Breast epithelium (tissue), 4 donors: Measurements from ENCODE around the gene GFOD1. TPM values are rescaled to one million over a fixed set of nuclear protein-coding genes. Genes with fewer than 3 reads are reported as not detected.

Experiments
- DNase-seq, 2 donors: peaks; one replicate each; pipeline ENCODE4 v3.0.0-alpha.2; 2019; ENCODE audit warnings: low spot score in 2 of 2
- H3K27ac ChIP-seq, 2 donors: fragments of 200-600 bp; sonication (generic) in 1 of 2; one replicate each; pipeline ENCODE4 v1.5.1; 2016 to 2019; ENCODE audit warnings: mild to moderate bottlenecking in 1 of 2
- H3K27me3 ChIP-seq, 2 donors: fragments of 200-600 bp; sonication (generic) in 1 of 2; one replicate each; pipeline versions ENCODE4 v1.5.1 to v1.6.0; 2017 to 2019; ENCODE audit warnings: control low read depth in 1 of 2, mild to moderate bottlenecking in 1 of 2
- H3K36me3 ChIP-seq: fragments of 200-600 bp; one replicate; pipeline ENCODE4 v1.5.1; 2019
- H3K4me1 ChIP-seq, 2 donors: fragments of 200-600 bp; sonication (generic); one replicate each; pipeline ENCODE4 v1.5.1; 2016 to 2019; ENCODE audit warnings: control low read depth in 1 of 2
- H3K4me3 ChIP-seq, 3 donors: fragments of 200-600 bp; sonication (generic); 1 replicate in 2 of 3; 2 replicates in 1 of 3; pipeline ENCODE4 v1.5.1; 2016 to 2019; ENCODE audit warnings: mild to moderate bottlenecking in 3 of 3, moderate library complexity in 2 of 3
- H3K9me3 ChIP-seq, 2 donors: fragments of 200-600 bp; sonication (generic) in 1 of 2; one replicate each; pipeline ENCODE4 v1.5.1; 2016 to 2019; ENCODE audit warnings: control low read depth in 1 of 2
- POLR2A ChIP-seq: fragments of 450-650 bp; IDR thresholded peaks from one replicate; pipeline ENCODE4 v1.6.1; 2016; ENCODE audit warnings: antibody characterized with exemption, mild to moderate bottlenecking, moderate library complexity
- POLR2AphosphoS5 ChIP-seq, 3 donors: sonication (generic); formaldehyde crosslinking; IDR thresholded peaks; one replicate each; pipeline ENCODE4 v1.6.1; 2017; ENCODE audit warnings: antibody characterized with exemption in 3 of 3
- intact Hi-C: fragments of 100-400 bp; cut with DNase I; formaldehyde crosslinking; loops from one replicate; pipeline ENCODE4 v1.15.1; 2023; ENCODE audit warnings: low total_unique reads
- total RNA-seq, 3 donors: library from RNA; depleted of rRNA; stranded (reverse); fragments of >200 nt; gene quantifications; one replicate each; pipeline ENCODE4 v1.1.0, GENCODE V29; 2016
- TF ChIP-seq, protein P1 (sequence below), 3 donors: fragments of 450-650 bp; IDR thresholded peaks; one replicate each; pipeline ENCODE4 v1.5.1; 2016 to 2017; ENCODE audit warnings: antibody characterized with exemption in 3 of 3, mild to moderate bottlenecking in 3 of 3, moderate library complexity in 3 of 3

Gene GFOD1
- total RNA-seq, 3 donors from 2014 or later, result 11.6 to 33.3 (median 23.3) TPM

DNA sequence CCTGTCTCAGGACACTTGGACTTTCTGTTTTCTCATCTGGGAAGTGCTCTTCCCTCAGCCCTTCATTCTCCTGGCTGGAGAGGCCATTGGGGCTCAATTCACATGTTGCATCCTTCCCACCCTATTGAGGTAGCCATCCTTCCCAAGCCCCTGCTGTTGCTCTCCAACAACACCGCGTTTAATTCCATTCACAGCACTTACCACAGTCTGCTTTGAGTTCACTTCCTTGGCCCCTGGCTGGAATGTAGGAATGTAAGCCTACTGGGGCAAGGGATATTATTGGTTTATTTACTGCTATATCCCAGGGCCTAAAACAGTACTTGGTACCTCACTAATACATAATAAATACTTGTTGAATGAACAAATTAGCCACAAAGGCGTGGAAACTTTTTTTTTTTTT is 6.7 kb upstream of the GFOD1 start:
- Histone ChIP-seq H3K9me3 (no peaks in the 10 kb centered on the region), H3K36me3 (no peaks in the 10 kb centered on the region), H3K27me3 (no peaks in the 10 kb centered on the region), H3K4me3 (no peak overlapping the region), H3K27ac (no peak overlapping the region), H3K4me1 (no peaks in the 10 kb centered on the region)
- intact Hi-C loops, result no loop called here
- no peak for DNase-seq
- TF ChIP-seq POLR2AphosphoS5 (IDR thresholded peaks at IDR 0.05), result no peak
- TF ChIP-seq, protein P1, sequence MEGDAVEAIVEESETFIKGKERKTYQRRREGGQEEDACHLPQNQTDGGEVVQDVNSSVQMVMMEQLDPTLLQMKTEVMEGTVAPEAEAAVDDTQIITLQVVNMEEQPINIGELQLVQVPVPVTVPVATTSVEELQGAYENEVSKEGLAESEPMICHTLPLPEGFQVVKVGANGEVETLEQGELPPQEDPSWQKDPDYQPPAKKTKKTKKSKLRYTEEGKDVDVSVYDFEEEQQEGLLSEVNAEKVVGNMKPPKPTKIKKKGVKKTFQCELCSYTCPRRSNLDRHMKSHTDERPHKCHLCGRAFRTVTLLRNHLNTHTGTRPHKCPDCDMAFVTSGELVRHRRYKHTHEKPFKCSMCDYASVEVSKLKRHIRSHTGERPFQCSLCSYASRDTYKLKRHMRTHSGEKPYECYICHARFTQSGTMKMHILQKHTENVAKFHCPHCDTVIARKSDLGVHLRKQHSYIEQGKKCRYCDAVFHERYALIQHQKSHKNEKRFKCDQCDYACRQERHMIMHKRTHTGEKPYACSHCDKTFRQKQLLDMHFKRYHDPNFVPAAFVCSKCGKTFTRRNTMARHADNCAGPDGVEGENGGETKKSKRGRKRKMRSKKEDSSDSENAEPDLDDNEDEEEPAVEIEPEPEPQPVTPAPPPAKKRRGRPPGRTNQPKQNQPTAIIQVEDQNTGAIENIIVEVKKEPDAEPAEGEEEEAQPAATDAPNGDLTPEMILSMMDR (IDR thresholded peaks at IDR 0.05), result no peak
- TF ChIP-seq POLR2A, result no peak

DNA sequence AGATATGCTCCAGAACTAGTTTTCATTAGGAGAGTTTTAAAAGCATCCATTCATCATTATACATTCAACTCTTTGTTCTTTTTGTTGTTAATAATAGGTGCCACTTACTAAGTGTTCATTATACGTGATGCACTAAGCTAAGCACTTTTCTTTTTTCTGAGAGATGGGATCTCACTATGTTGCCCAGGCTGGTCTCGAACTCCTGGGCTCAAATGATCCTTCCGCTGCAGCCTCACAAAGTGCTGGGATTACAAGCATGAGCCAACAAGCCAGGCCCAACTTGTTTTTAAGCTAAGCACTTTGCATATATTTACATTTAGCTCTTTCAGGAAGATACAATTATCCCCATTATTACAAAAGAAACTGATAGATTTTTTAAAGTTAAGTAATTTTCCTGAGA is 5.7 kb upstream of the GFOD1 start:
- Histone ChIP-seq H3K4me3 (no peak overlapping the region), H3K27ac (no peak overlapping the region), H3K36me3 (no peaks in the 10 kb centered on the region), H3K9me3 (no peaks in the 10 kb centered on the region), H3K4me1 (no peaks in the 10 kb centered on the region), H3K27me3 (no peaks in the 10 kb centered on the region)
- DNase-seq, result no peak
- intact Hi-C loops, result no loop called here
- no peak for TF ChIP-seq POLR2AphosphoS5 (IDR thresholded peaks at IDR 0.05)
- TF ChIP-seq, protein P1 (IDR thresholded peaks at IDR 0.05), result no peak
- TF ChIP-seq POLR2A, result no peak

DNA sequence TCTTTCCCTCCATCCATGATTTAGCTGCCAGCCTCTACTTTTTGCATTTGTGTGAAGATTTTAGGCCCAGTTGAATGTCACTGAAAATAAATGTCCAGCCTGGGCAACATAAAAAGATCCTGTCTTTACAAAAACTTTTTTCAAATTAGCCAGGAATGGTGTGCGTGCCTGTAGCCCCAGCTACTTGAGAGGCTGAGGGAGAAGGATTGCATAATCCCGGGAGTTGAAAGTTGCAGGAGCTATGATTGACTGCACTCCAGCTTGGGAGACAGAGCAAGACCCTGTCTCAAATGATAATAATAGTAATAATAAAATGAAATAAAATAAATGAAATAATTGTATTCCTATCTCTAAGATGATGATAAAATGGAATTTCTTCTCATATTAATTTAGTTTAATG is 5.0 kb upstream of the GFOD1 start:
- Histone ChIP-seq H3K4me3 (no peak overlapping the region), H3K27me3 (no peaks in the 10 kb centered on the region), H3K36me3 (no peaks in the 10 kb centered on the region), H3K9me3 (no peaks in the 10 kb centered on the region), H3K27ac (no peak overlapping the region), H3K4me1 (no peaks in the 10 kb centered on the region)
- no peak for TF ChIP-seq POLR2AphosphoS5 (IDR thresholded peaks at IDR 0.05)
- TF ChIP-seq POLR2A, result no peak
- TF ChIP-seq, protein P1 (IDR thresholded peaks at IDR 0.05), result no peak
- DNase-seq, result no peak
- intact Hi-C loops, result no loop called here

DNA sequence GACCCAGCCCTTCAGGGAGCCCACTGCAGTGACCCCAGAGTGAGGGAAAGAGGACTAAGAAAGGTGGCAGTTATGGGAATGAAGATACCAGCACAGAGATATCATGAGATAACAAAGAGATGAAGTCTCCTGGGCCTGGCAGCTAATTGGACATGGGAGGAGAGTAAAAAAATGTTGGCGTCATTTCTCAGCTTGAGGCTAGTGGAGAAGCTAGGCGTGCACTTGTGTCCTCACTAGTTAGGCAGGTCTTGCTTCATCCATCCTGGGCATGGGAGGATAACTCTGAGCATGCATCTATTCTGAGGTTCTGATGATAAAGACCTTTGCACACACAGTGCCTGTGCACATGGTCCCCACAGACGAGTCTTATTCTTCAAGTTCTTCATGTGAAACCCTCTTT is 4.1 kb upstream of the GFOD1 start:
- no peak for TF ChIP-seq POLR2AphosphoS5 (IDR thresholded peaks at IDR 0.05)
- TF ChIP-seq, protein P1 (IDR thresholded peaks at IDR 0.05), result no peak
- TF ChIP-seq POLR2A, result no peak
- Histone ChIP-seq H3K27me3 (no peaks in the 10 kb centered on the region), H3K27ac (no peak overlapping the region), H3K9me3 (no peaks in the 10 kb centered on the region), H3K36me3 (no peaks in the 10 kb centered on the region), H3K4me3 (no peak overlapping the region), H3K4me1 (no peaks in the 10 kb centered on the region)
- intact Hi-C loops, result no loop called here
- no peak for DNase-seq

DNA sequence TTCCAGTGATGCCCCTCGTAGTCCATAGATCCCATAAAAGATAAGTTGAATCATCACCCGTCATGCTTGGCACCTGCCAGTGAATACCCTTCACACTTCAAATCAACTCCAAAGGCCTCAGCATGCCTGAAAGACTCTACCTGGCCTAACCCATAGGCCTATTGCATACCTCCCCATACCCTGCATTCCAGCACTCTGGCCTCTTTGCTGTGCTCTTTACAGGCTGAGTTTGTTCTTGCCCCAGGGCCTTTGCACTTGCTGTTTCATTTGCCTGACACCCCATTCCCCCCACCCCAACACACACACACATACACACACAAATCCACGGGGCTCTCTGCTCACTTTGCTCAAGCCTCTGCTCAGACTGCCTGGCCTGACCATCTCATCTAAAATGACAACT is 3.0 kb upstream of the GFOD1 start:
- Histone ChIP-seq H3K36me3 (no peaks in the 10 kb centered on the region), H3K27ac (no peak overlapping the region), H3K4me3 (no peak overlapping the region), H3K4me1 (no peaks in the 10 kb centered on the region), H3K9me3 (no peaks in the 10 kb centered on the region), H3K27me3 (no peaks in the 10 kb centered on the region)
- DNase-seq, result no peak
- TF ChIP-seq, protein P1 (IDR thresholded peaks at IDR 0.05), result no peak
- TF ChIP-seq POLR2A (no peak), POLR2AphosphoS5 (IDR thresholded peaks at IDR 0.05) (no peak)
- intact Hi-C loops, result no loop called here
